HG03045 (cell line): ENCODE measurements around the gene HSPB8.
"Not testable (repeated sequence)": the region's sequence is repeated elsewhere in the genome, so short reads cannot be mapped to it uniquely, and the experiment has no call there.

Experiments used
- ATAC-seq: cut with Tn5 transposase; IDR thresholded peaks from one replicate; pipeline ENCODE4 v1.9.1; 2021; ENCODE audit warnings: mild to moderate bottlenecking, moderate library complexity; ENCODE audit not compliant: unreplicated experiment

Gene HSPB8

GRCh38 chr12:119204671-119205285 lies 26.0 kb downstream of the HSPB8 start:
- ATAC-seq, result no peak

GRCh38 chr12:119206348-119207062 lies 27.8 kb downstream of the HSPB8 start:
- ATAC-seq, result no peak

GRCh38 chr12:119207063-119207560 lies 28.4 kb downstream of the HSPB8 start:
- no peak for ATAC-seq

GRCh38 chr12:119208626-119209061 lies 29.9 kb downstream of the HSPB8 start:
- ATAC-seq, result no peak

GRCh38 chr12:119211884-119212283 lies 33.2 kb downstream of the HSPB8 start:
- ATAC-seq, result no peak

GRCh38 chr12:119216084-119216483 lies 37.4 kb downstream of the HSPB8 start:
- ATAC-seq, result no peak

GRCh38 chr12:119218875-119219274 lies 40.1 kb downstream of the HSPB8 start:
- not testable (repeated sequence) for ATAC-seq

- ATAC-seq, result no peak
Measured at GRCh38 chr12:119222222-119222951, 43.7 kb downstream of the HSPB8 start.

GRCh38 chr12:119225454-119225853 lies 46.7 kb downstream of the HSPB8 start:
- no peak for ATAC-seq

GRCh38 chr12:119227292-119227691 lies 48.6 kb downstream of the HSPB8 start:
- no peak for ATAC-seq

GRCh38 chr12:119229205-119229604 lies 50.5 kb downstream of the HSPB8 start:
- ATAC-seq, result no peak

- ATAC-seq, result no peak
Measured at GRCh38 chr12:119229837-119230236, 51.1 kb downstream of the HSPB8 start.

- no peak for ATAC-seq
Measured at GRCh38 chr12:119230807-119231206, 52.1 kb downstream of the HSPB8 start.

GRCh38 chr12:119231774-119232173 lies 53.0 kb downstream of the HSPB8 start:
- ATAC-seq, result no peak

- ATAC-seq, result no peak
Measured at GRCh38 chr12:119235197-119235751, 56.5 kb downstream of the HSPB8 start.

- ATAC-seq, result no peak
Measured at GRCh38 chr12:119236372-119236771, 57.6 kb downstream of the HSPB8 start.

- no peak for ATAC-seq
Measured at GRCh38 chr12:119239040-119239439, 60.3 kb downstream of the HSPB8 start.

- ATAC-seq, result no peak
Measured at GRCh38 chr12:119241049-119241448, 62.3 kb downstream of the HSPB8 start.

- no peak for ATAC-seq
Measured at GRCh38 chr12:119241580-119242169, 62.9 kb downstream of the HSPB8 start.
